Endothelial cell of umbilical vein (primary cell): ENCODE measurements around the gene WTAP. TPM values are rescaled to one million over a fixed set of nuclear protein-coding genes. Genes with fewer than 3 reads are reported as not detected.

ENCODE experiments used
- BruUV-seq: library from RNA; stranded (reverse); fragments of 400-500 nt; replicated peaks from 2 replicates; lab custom pipeline; 2021; lab: Mats Ljungman, UMichigan
- CTCF ChIA-PET: fragments of 300-600, 350-600 bp; sonication (Branson Sonifier 250); formaldehyde crosslinking; loops from one replicate; lab custom pipeline; 2021; ENCODE audit warnings: antibody characterized with exemption, inconsistent platforms; lab: Charles Lee
- POLR2A ChIA-PET: fragments of 300-600, 350-600 bp; sonication (Branson Sonifier 250); formaldehyde crosslinking; loops from one replicate; lab custom pipeline; 2021; ENCODE audit warnings: antibody characterized with exemption, inconsistent platforms; lab: Charles Lee
- DNase-seq: peaks from one replicate; pipeline ENCODE4 v3.0.0-alpha.2; 2011; ENCODE audit warnings: low read depth, low spot score
- FAIRE-seq: peaks from 2 replicates; lab custom pipeline; 2011; peaks lifted over from hg19 to GRCh38; lab: Jason Lieb, UNC
- H2AFZ ChIP-seq: 2 replicates; pipeline ENCODE4 v1.6.0; 2012; ENCODE audit warnings: low read depth, low read length, control low read depth, inconsistent platforms
- H3K27ac ChIP-seq: 2 replicates; pipeline ENCODE4 v1.5.1; 2011; ENCODE audit warnings: low read depth, mild to moderate bottlenecking, control low read depth, low read length, moderate library complexity; ENCODE audit not compliant: insufficient read depth
- H3K27me3 ChIP-seq, 2 experiments: 2 replicates each; pipeline versions ENCODE4 v1.6.0 to v1.6.1; 2011; ENCODE audit warnings: low read length in 2 of 2, mixed read lengths in 1 of 2; ENCODE audit not compliant: control insufficient read depth in 2 of 2, insufficient read depth in 2 of 2
- H3K36me3 ChIP-seq, 2 experiments: 2 replicates in 1 of 2; 3 replicates in 1 of 2; pipeline ENCODE4 v1.5.1; 2011; ENCODE audit warnings: low read length in 2 of 2, mild to moderate bottlenecking in 1 of 2, moderate library complexity in 1 of 2; ENCODE audit not compliant: control insufficient read depth in 2 of 2, insufficient read depth in 2 of 2; ENCODE audit errors: extremely low read depth in 1 of 2
- H3K4me1 ChIP-seq: 3 replicates; pipeline ENCODE4 v1.5.1; 2011; ENCODE audit warnings: mild to moderate bottlenecking, low read length; ENCODE audit not compliant: control insufficient read depth, insufficient read depth; ENCODE audit errors: extremely low read depth
- H3K4me2 ChIP-seq: 2 replicates; pipeline ENCODE4 v1.6.1; 2011; ENCODE audit warnings: low read length, control low read depth, mixed read lengths; ENCODE audit not compliant: insufficient read depth
- H3K4me3 ChIP-seq, 3 experiments: fragments of 200-600 bp in 1 of 3; sonication (generic), shearing (Covaris generic) in 1 of 3; replicated peaks in 1 of 3; 2 replicates each; pipeline ENCODE4 v1.5.1; 2011 to 2016; ENCODE audit warnings: control low read depth in 3 of 3, low read length in 3 of 3, mild to moderate bottlenecking in 2 of 3, inconsistent platforms in 1 of 3, low read depth in 1 of 3, moderate library complexity in 1 of 3; ENCODE audit not compliant: insufficient read depth in 1 of 3
- H3K79me2 ChIP-seq: 2 replicates; pipeline ENCODE4 v1.6.0; 2012; ENCODE audit warnings: low read length, inconsistent platforms; ENCODE audit not compliant: control insufficient read depth, insufficient read depth
- H3K9ac ChIP-seq: replicated peaks from 2 replicates; pipeline ENCODE3; 2011; ENCODE audit warnings: low read length, control low read depth; ENCODE audit not compliant: insufficient read depth; ENCODE audit errors: extremely low read depth
- H3K9me1 ChIP-seq: replicated peaks from 3 replicates; pipeline ENCODE4 v1.6.0; 2011; ENCODE audit warnings: mild to moderate bottlenecking, low read length; ENCODE audit not compliant: control insufficient read depth, insufficient read depth; ENCODE audit errors: extremely low read depth
- H3K9me3 ChIP-seq: replicated peaks from 2 replicates; pipeline ENCODE4 v1.5.1; 2012; ENCODE audit warnings: low read length, inconsistent platforms; ENCODE audit not compliant: control insufficient read depth, insufficient read depth
- H4K20me1 ChIP-seq: replicated peaks from 2 replicates; pipeline ENCODE3; 2011; ENCODE audit warnings: mild to moderate bottlenecking, low read length; ENCODE audit not compliant: control insufficient read depth, insufficient read depth; ENCODE audit errors: extremely low read depth
- CTCF ChIP-seq, 2 donors: IDR thresholded peaks; 1 replicate in 1 of 2; 2 replicates in 1 of 2; pipeline ENCODE4 v1.5.1; 2011; ENCODE audit warnings: low read length in 2 of 2, mild to moderate bottlenecking in 2 of 2, moderate library complexity in 2 of 2, control low read depth in 1 of 2, inconsistent platforms in 1 of 2, low read depth in 1 of 2; ENCODE audit not compliant: insufficient read depth in 1 of 2; ENCODE audit errors: extremely low read depth in 1 of 2
- EZH2 ChIP-seq: IDR thresholded peaks from 2 replicates; pipeline ENCODE4 v1.6.1; 2012; ENCODE audit warnings: borderline replicate concordance, low read depth, mild to moderate bottlenecking, moderate library complexity, low read length, inconsistent platforms; ENCODE audit not compliant: severe bottlenecking
- FOS ChIP-seq: IDR thresholded peaks from 2 replicates; pipeline ENCODE4 v1.6.1; 2011; ENCODE audit warnings: mild to moderate bottlenecking, low read length, moderate library complexity, borderline replicate concordance; ENCODE audit not compliant: insufficient read depth
- GATA2 ChIP-seq: IDR thresholded peaks from 2 replicates; pipeline ENCODE4 v1.7.0; 2011; ENCODE audit warnings: low read depth, mild to moderate bottlenecking, moderate library complexity, mixed read lengths, low read length; ENCODE audit not compliant: insufficient read length, insufficient read depth
- JUN ChIP-seq: IDR thresholded peaks from 2 replicates; pipeline ENCODE4 v1.6.1; 2011; ENCODE audit warnings: borderline replicate concordance, low read depth; ENCODE audit not compliant: insufficient read length, insufficient read depth
- MYC ChIP-seq: IDR thresholded peaks from one replicate; pipeline ENCODE4 v1.6.1; 2011; ENCODE audit warnings: mild to moderate bottlenecking, low read depth, low read length
- POLR2A ChIP-seq: IDR thresholded peaks from 2 replicates; pipeline ENCODE4 v1.6.1; 2012; ENCODE audit warnings: low read depth, mild to moderate bottlenecking, control low read depth, low read length
- POLR2AphosphoS5 ChIP-seq: IDR thresholded peaks from 2 replicates; pipeline ENCODE4 v1.6.1; 2012; ENCODE audit warnings: low read depth, mild to moderate bottlenecking, control low read depth, low read length, moderate library complexity; ENCODE audit not compliant: insufficient read depth
- dilution Hi-C: fragments of 300-500 bp; cut with MboI; formaldehyde crosslinking; loops from one replicate; pipeline ENCODE4 v1.15.0; 2019; ENCODE audit warnings: low sequenced_read_pairs; ENCODE audit not compliant: extremely low pct_ligation_motif_present
- intact Hi-C: fragments of 100-400 bp; cut with micrococcal nuclease; formaldehyde crosslinking; loops from one replicate; pipeline ENCODE4 v1.10.0; 2022
- polyA plus RNA-seq, 4 experiments: library from polyadenylated mRNA; depleted of rRNA in 3 of 4; stranded (reverse) in 3 of 4; unstranded in 1 of 4; fragments of >200 nt; gene quantifications; 2 replicates each; pipeline versions ENCODE4 v1.2.1 to v1.2.3, GENCODE V29; 2011 to 2012; ENCODE audit warnings: missing spikeins in 1 of 4
- total RNA-seq: library from RNA; stranded (reverse); gene quantifications from 2 replicates; pipeline ENCODE4 v1.2.3, GENCODE V29; 2021
- TF ChIP-seq, protein P1 (sequence below): IDR thresholded peaks from 2 replicates; pipeline ENCODE4 v1.6.1; 2011; ENCODE audit not compliant: insufficient read depth, insufficient read length

Gene WTAP
- total and polyA plus RNA-seq, 2 donors (not counting 3 experiments of a cell fraction or from before 2014, with no cell fraction given): 21.7 to 81.6 TPM

GRCh38 chr6:159753081-159753872 is 26.0 kb downstream of the WTAP start:
- intact Hi-C loops: no loop called here
- no TSS peak for BruUV-seq
- peaks cover 12% of the 10 kb centered on the region for H3K79me2 ChIP-seq
- H4K20me1 ChIP-seq: no peaks in the 10 kb centered on the region
- H3K4me1 ChIP-seq: no peaks in the 10 kb centered on the region
- H2AFZ ChIP-seq: no peak overlapping the region
- H3K36me3 ChIP-seq: peaks cover 19 to 29% of the 10 kb centered on the region in 2 experiments
- CTCF ChIA-PET: no interaction called here
- H3K4me2 ChIP-seq: no peak overlapping the region
- H3K4me3 ChIP-seq: no peak overlapping the region
- TF ChIP-seq MYC: no peak
- TF ChIP-seq GATA2: no peak
- no peak for TF ChIP-seq EZH2
- no peak for TF ChIP-seq POLR2AphosphoS5
- TF ChIP-seq FOS: no peak
- no peak for TF ChIP-seq JUN
- TF ChIP-seq CTCF (IDR thresholded peaks at IDR 0.05; ENCODE audit: extremely low read depth in 1 of 2, insufficient read depth in 1 of 2, low read depth in 1 of 2, low read length in 2 of 2): no peak
- TF ChIP-seq, protein P1, sequence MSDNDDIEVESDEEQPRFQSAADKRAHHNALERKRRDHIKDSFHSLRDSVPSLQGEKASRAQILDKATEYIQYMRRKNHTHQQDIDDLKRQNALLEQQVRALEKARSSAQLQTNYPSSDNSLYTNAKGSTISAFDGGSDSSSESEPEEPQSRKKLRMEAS: no peak
- TF ChIP-seq POLR2A: no peak
- FAIRE-seq (no peak), DNase-seq (no peak)
- H3K9me3 ChIP-seq: no peaks in the 10 kb centered on the region
- dilution Hi-C loops: no loop called here
- POLR2A ChIA-PET: no interaction called here
- no peak overlapping the region for H3K9ac ChIP-seq
- H3K27ac ChIP-seq: no peak overlapping the region
- no peaks in the 10 kb centered on the region for H3K27me3 ChIP-seq
- H3K9me1 ChIP-seq: no peaks in the 10 kb centered on the region
